Neuronal stem cell (in vitro differentiated cells): Measurements from ENCODE around the gene TACC2. TPM values are rescaled to one million over a fixed set of nuclear protein-coding genes. Genes with fewer than 3 reads are reported as not detected.

ENCODE experiments used
- DNase-seq: peaks from one replicate; pipeline ENCODE4 v3.0.0-alpha.2; 2013; ENCODE audit warnings: low spot score
- H2AFZ ChIP-seq: one replicate; pipeline ENCODE4 v1.6.1; 2013; ENCODE audit warnings: mild to moderate bottlenecking, low read length, inconsistent platforms
- H2AK5ac ChIP-seq: 2 replicates; pipeline ENCODE4 v1.6.1; 2013; ENCODE audit warnings: low read depth, mild to moderate bottlenecking, inconsistent platforms, low read length, moderate library complexity, mixed read lengths
- H2BK120ac ChIP-seq: 2 replicates; pipeline ENCODE4 v1.6.1; 2013; ENCODE audit warnings: low read depth, mild to moderate bottlenecking, inconsistent platforms, low read length, moderate library complexity, mixed read lengths
- H2BK12ac ChIP-seq: one replicate; pipeline ENCODE4 v1.6.1; 2013; ENCODE audit warnings: low read length, inconsistent platforms
- H2BK15ac ChIP-seq: 2 replicates; pipeline ENCODE4 v1.6.1; 2013; ENCODE audit warnings: mild to moderate bottlenecking, low read length, inconsistent platforms, mixed read lengths
- H2BK5ac ChIP-seq: one replicate; pipeline ENCODE4 v1.6.1; 2013; ENCODE audit warnings: inconsistent platforms, mild to moderate bottlenecking, low read length, moderate library complexity
- H3K14ac ChIP-seq: one replicate; pipeline ENCODE4 v1.6.1; 2013; ENCODE audit warnings: low read length, inconsistent platforms
- H3K18ac ChIP-seq: 2 replicates; pipeline ENCODE4 v1.6.1; 2013; ENCODE audit warnings: low read length, inconsistent platforms
- H3K23ac ChIP-seq: 2 replicates; pipeline ENCODE4 v1.6.1; 2013; ENCODE audit warnings: low read depth, mild to moderate bottlenecking, mixed read lengths, low read length, inconsistent platforms; ENCODE audit not compliant: poor library complexity
- H3K27ac ChIP-seq: replicated peaks from 3 replicates; pipeline ENCODE4 v1.5.1; 2013; ENCODE audit warnings: low read length, inconsistent platforms
- H3K27me3 ChIP-seq, 3 experiments: 2 replicates each; pipeline ENCODE4 v1.6.1; 2013; ENCODE audit warnings: low read length in 3 of 3, mild to moderate bottlenecking in 2 of 3, inconsistent platforms in 1 of 3, low read depth in 1 of 3, mixed read lengths in 1 of 3, moderate library complexity in 1 of 3; ENCODE audit not compliant: control insufficient read depth in 3 of 3, insufficient read depth in 3 of 3
- H3K36me3 ChIP-seq, 2 donors: replicated peaks in 1 of 2; 2 replicates each; pipeline ENCODE4 v1.6.1; 2013; ENCODE audit warnings: low read length in 2 of 2; ENCODE audit not compliant: control insufficient read depth in 2 of 2, insufficient read depth in 2 of 2
- H3K4ac ChIP-seq: 2 replicates; pipeline ENCODE4 v1.6.1; 2013; ENCODE audit warnings: inconsistent platforms, mild to moderate bottlenecking, low read length, moderate library complexity
- H3K4me1 ChIP-seq, 2 donors: 1 replicate in 1 of 2; 2 replicates in 1 of 2; pipeline ENCODE4 v1.6.1; 2013; ENCODE audit warnings: low read length in 2 of 2, low read depth in 1 of 2; ENCODE audit not compliant: control insufficient read depth in 2 of 2, insufficient read depth in 1 of 2
- H3K4me2 ChIP-seq: one replicate; pipeline ENCODE4 v1.6.1; 2013; ENCODE audit warnings: mild to moderate bottlenecking, low read length, inconsistent platforms; ENCODE audit not compliant: insufficient read depth, poor library complexity, severe bottlenecking
- H3K4me3 ChIP-seq, 2 donors: 2 replicates each; pipeline ENCODE4 v1.5.1; 2013; ENCODE audit warnings: low read length in 2 of 2, mild to moderate bottlenecking in 2 of 2, inconsistent platforms in 1 of 2, moderate library complexity in 1 of 2
- H3K79me1 ChIP-seq: one replicate; pipeline ENCODE4 v1.6.1; 2013; ENCODE audit warnings: low read depth, mild to moderate bottlenecking, inconsistent platforms, low read length, moderate library complexity
- H3K9ac ChIP-seq: one replicate; pipeline ENCODE4 v1.6.1; 2013; ENCODE audit warnings: mild to moderate bottlenecking, low read depth, low read length, inconsistent platforms; ENCODE audit not compliant: poor library complexity
- H3K9me3 ChIP-seq, 2 donors: replicated peaks in 1 of 2; 2 replicates each; pipeline versions ENCODE3 to v1.6.1; 2013; ENCODE audit warnings: low read length in 2 of 2, mild to moderate bottlenecking in 2 of 2, inconsistent platforms in 1 of 2, low read depth in 1 of 2, mixed read lengths in 1 of 2, moderate library complexity in 1 of 2; ENCODE audit not compliant: control insufficient read depth in 2 of 2, insufficient read depth in 1 of 2
- H4K8ac ChIP-seq: one replicate; pipeline ENCODE4 v1.6.1; 2013; ENCODE audit warnings: low read depth, mild to moderate bottlenecking, inconsistent platforms, low read length, moderate library complexity
- H4K91ac ChIP-seq: one replicate; pipeline ENCODE4 v1.6.1; 2013; ENCODE audit warnings: low read length, low read depth, mild to moderate bottlenecking, inconsistent platforms; ENCODE audit not compliant: poor library complexity
- WGBS, 2 donors: extraction: QIAGEN DNeasy Blood & Tissue Kit; methylation state at CpG; one replicate each; pipeline ENCODE4 v1.1.7; 2013; ENCODE audit warnings: missing lambda C conversion rate in 2 of 2, mixed read lengths in 1 of 2; ENCODE audit not compliant: insufficient read length in 2 of 2, insufficient replicate concordance in 1 of 2; ENCODE audit errors: extremely low coverage in 2 of 2; 5-methylcytosine and 5-hydroxymethylcytosine counted together
- small RNA-seq: library from polyadenylated mRNA; stranded (forward); fragments of <200 nt; extraction: miRNeasy Mini kit (QIAGEN cat#:217004); gene quantifications from one replicate; pipeline ENCODE3, GENCODE V24; 2013; ENCODE audit not compliant: insufficient read depth

TACC2 gene

GRCh38 chr10:122303271-122304053 is 314.5 kb downstream of the TACC2 start:
- H3K4ac ChIP-seq = no peak overlapping the region
- H2BK120ac ChIP-seq = no peak overlapping the region
- no peaks in the 10 kb centered on the region for H3K9me3 ChIP-seq
- no peak overlapping the region for H3K14ac ChIP-seq
- no peak overlapping the region for H3K4me2 ChIP-seq
- WGBS, 2 donors = no CpG with 5 or more reads among the region's 9 CpGs
- no peak overlapping the region for H2BK15ac ChIP-seq
- DNase-seq = no peak
- no peak overlapping the region for H3K9ac ChIP-seq
- peaks cover 0 to 2% of the 10 kb centered on the region in 2 donors for H3K4me1 ChIP-seq
- no peak overlapping the region for H4K91ac ChIP-seq
- H3K4me3 ChIP-seq = no peak overlapping the region
- no peak overlapping the region for H2AFZ ChIP-seq
- H3K23ac ChIP-seq = no peak overlapping the region
- H4K8ac ChIP-seq = no peak overlapping the region
- H3K36me3 ChIP-seq = no peaks in the 10 kb centered on the region
- no peak overlapping the region for H3K18ac ChIP-seq
- H3K27me3 ChIP-seq = no peaks in the 10 kb centered on the region
- H3K27ac ChIP-seq = no peak overlapping the region
- no peak overlapping the region for H2AK5ac ChIP-seq
- H3K79me1 ChIP-seq = no peaks in the 10 kb centered on the region
- no peak overlapping the region for H2BK12ac ChIP-seq
- H2BK5ac ChIP-seq = no peak overlapping the region

Small RNAs within 50 kb of the gene (small RNA-seq; reads per million reads assigned to genes)
- gene RF02219 = not detected
